Transverse colon (tissue), 4 donors: ENCODE measurements around the gene FILIP1L. TPM values are rescaled to one million over a fixed set of nuclear protein-coding genes. Genes with fewer than 3 reads are reported as not detected.
"Not testable (repeated sequence)": the region's sequence is repeated elsewhere in the genome, so short reads cannot be mapped to it uniquely, and the experiment has no call there.

ENCODE experiments used
- DNase-seq: peaks from one replicate; pipeline ENCODE4 v3.0.0-alpha.2; 2019
- H3K27ac ChIP-seq, 4 donors: fragments of 200-600 bp; sonication (generic); 2 replicates each; pipeline ENCODE4 v1.5.1; 2016 to 2018; ENCODE audit warnings: inconsistent platforms in 4 of 4
- H3K27me3 ChIP-seq: fragments of 200-600 bp; sonication (generic); 2 replicates; pipeline ENCODE4 v1.5.1; 2017; ENCODE audit warnings: inconsistent platforms
- H3K36me3 ChIP-seq, 4 donors: fragments of 200-600 bp; sonication (generic); 2 replicates each; pipeline ENCODE4 v1.5.1; 2017 to 2019; ENCODE audit warnings: inconsistent platforms in 4 of 4
- H3K4me1 ChIP-seq, 4 donors: fragments of 200-600 bp; sonication (generic); 2 replicates each; pipeline ENCODE4 v1.5.1; 2017 to 2020; ENCODE audit warnings: inconsistent platforms in 4 of 4
- H3K4me3 ChIP-seq, 4 donors: fragments of 200-600 bp; sonication (generic); 1 replicate in 1 of 4; 2 replicates in 3 of 4; pipeline versions ENCODE4 v1.5.1 to v1.6.1; 2017 to 2019; ENCODE audit warnings: inconsistent platforms in 4 of 4
- H3K9me3 ChIP-seq, 2 donors: fragments of 200-600 bp; sonication (generic); 2 replicates each; pipeline ENCODE4 v1.5.1; 2017 to 2019; ENCODE audit warnings: inconsistent platforms in 2 of 2
- EP300 ChIP-seq: sonication (generic); formaldehyde crosslinking; IDR thresholded peaks from one replicate; pipeline ENCODE4 v1.6.1; 2017; ENCODE audit warnings: antibody characterized with exemption, low read depth
- POLR2A ChIP-seq: fragments of 450-650 bp; IDR thresholded peaks from one replicate; pipeline ENCODE4 v1.6.1; 2016; ENCODE audit warnings: antibody characterized with exemption, mild to moderate bottlenecking, moderate library complexity
- POLR2AphosphoS5 ChIP-seq, 3 donors: sonication (generic); formaldehyde crosslinking; IDR thresholded peaks; one replicate each; pipeline ENCODE4 v1.6.1; 2016; ENCODE audit warnings: antibody characterized with exemption in 3 of 3
- WGBS, 2 donors: methylation state at CpG; one replicate each; pipeline ENCODE4 v1.1.5; 2018; ENCODE audit warnings: low coverage in 1 of 2; 5-methylcytosine and 5-hydroxymethylcytosine counted together
- in situ Hi-C, 4 donors: fragments of 200-750 bp; cut with MboI; loops; one replicate each; pipeline versions ENCODE4 v1.15.0 to v1.15.1; 2017; ENCODE audit warnings: low sequenced_read_pairs in 3 of 4, low pct_ligation_motif_present in 1 of 4, low pct_unique_long_range_greater_than_20kb in 1 of 4
- intact Hi-C: fragments of 100-400 bp; cut with DNase I; formaldehyde crosslinking; loops from one replicate; pipeline ENCODE4 v1.15.1; 2023; ENCODE audit warnings: low total_unique reads
- total RNA-seq, 4 donors: library from RNA; depleted of rRNA; stranded (reverse); fragments of >200 nt; gene quantifications; one replicate each; pipeline ENCODE4 v1.1.0, GENCODE V29; 2016
- TF ChIP-seq, protein P1 (sequence below), 5 experiments: fragments of 200-600 bp in 3 of 5; fragments of 450-650 bp in 2 of 5; sonication (generic) in 3 of 5; IDR thresholded peaks; 1 replicate in 2 of 5; 2 replicates in 3 of 5; pipeline ENCODE4 v1.5.1; 2016 to 2017; ENCODE audit warnings: antibody characterized with exemption in 5 of 5, inconsistent platforms in 3 of 5, mild to moderate bottlenecking in 2 of 5, moderate library complexity in 1 of 5

The FILIP1L gene
- total RNA-seq, 4 donors from 2014 or later = 12.3 to 38.2 (median 26.9) TPM

DNA sequence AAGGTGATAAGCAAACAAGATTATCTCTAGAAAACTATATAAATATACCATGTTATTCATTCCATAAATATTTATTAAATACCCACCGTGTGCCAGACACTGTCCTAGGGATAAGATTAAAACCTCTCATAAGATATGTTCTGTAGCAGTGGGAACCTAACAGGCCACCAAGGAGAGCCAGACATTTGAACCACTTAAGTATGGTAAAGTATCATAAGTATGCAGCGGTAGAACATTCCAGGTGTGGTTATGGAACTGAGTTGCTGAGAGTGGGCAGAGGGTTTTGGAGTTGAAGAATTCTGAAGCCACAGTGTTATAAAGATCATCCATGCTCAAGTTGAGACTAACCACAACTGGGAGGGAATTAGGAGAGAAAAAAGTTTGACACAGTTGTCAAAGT, 14.7 kb downstream of the FILIP1L start:
- Histone ChIP-seq H3K36me3 (no peaks in the 10 kb centered on the region), H3K9me3 (no peaks in the 10 kb centered on the region), H3K4me3 (no peak overlapping the region), H3K27me3 (no peaks in the 10 kb centered on the region), H3K27ac (no peak overlapping the region), H3K4me1 (peaks cover 0 to 38% (median 8%) of the 10 kb centered on the region in 4 donors)
- WGBS, 2 donors = 58 to 66% methylated on average over 2 of the region's 2 CpGs
- DNase-seq = no peak
- in situ Hi-C loops (no loop called here), intact Hi-C loops (no loop called here)
- no peak for TF ChIP-seq EP300
- TF ChIP-seq POLR2AphosphoS5 (IDR thresholded peaks at IDR 0.05) = no peak
- no peak for TF ChIP-seq POLR2A
- TF ChIP-seq, protein P1, sequence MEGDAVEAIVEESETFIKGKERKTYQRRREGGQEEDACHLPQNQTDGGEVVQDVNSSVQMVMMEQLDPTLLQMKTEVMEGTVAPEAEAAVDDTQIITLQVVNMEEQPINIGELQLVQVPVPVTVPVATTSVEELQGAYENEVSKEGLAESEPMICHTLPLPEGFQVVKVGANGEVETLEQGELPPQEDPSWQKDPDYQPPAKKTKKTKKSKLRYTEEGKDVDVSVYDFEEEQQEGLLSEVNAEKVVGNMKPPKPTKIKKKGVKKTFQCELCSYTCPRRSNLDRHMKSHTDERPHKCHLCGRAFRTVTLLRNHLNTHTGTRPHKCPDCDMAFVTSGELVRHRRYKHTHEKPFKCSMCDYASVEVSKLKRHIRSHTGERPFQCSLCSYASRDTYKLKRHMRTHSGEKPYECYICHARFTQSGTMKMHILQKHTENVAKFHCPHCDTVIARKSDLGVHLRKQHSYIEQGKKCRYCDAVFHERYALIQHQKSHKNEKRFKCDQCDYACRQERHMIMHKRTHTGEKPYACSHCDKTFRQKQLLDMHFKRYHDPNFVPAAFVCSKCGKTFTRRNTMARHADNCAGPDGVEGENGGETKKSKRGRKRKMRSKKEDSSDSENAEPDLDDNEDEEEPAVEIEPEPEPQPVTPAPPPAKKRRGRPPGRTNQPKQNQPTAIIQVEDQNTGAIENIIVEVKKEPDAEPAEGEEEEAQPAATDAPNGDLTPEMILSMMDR (IDR thresholded peaks at IDR 0.05) = no peak

DNA sequence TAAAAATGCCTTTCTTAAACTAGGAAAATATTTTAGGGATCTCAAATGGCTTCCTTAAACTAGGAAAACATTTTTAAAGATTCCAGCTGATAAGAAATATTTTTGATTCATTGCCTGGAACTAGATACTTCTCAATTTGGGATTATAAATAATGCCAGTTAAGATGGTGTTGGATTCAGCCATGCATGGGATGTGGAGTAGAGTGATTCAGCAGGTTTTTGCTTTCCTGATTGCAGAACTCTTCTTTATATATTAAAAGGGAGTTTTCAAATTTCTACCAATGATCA, 15.6 kb downstream of the FILIP1L start:
- intact Hi-C loops (no loop called here), in situ Hi-C loops (no loop called here)
- no peaks in the 10 kb centered on the region for H3K27me3 ChIP-seq
- peaks cover 0 to 32% (median 6%) of the 10 kb centered on the region in 4 donors for H3K4me1 ChIP-seq
- no peaks in the 10 kb centered on the region for H3K36me3 ChIP-seq
- TF ChIP-seq EP300 (no peak), POLR2AphosphoS5 (IDR thresholded peaks at IDR 0.05) (no peak), POLR2A (no peak)
- TF ChIP-seq, protein P1 (IDR thresholded peaks at IDR 0.05) = no peak
- H3K4me3 ChIP-seq = no peak overlapping the region
- DNase-seq = no peak
- H3K27ac ChIP-seq = peak overlapping the region in 1 of 4 donors; percentile 18
- H3K9me3 ChIP-seq = no peaks in the 10 kb centered on the region

DNA sequence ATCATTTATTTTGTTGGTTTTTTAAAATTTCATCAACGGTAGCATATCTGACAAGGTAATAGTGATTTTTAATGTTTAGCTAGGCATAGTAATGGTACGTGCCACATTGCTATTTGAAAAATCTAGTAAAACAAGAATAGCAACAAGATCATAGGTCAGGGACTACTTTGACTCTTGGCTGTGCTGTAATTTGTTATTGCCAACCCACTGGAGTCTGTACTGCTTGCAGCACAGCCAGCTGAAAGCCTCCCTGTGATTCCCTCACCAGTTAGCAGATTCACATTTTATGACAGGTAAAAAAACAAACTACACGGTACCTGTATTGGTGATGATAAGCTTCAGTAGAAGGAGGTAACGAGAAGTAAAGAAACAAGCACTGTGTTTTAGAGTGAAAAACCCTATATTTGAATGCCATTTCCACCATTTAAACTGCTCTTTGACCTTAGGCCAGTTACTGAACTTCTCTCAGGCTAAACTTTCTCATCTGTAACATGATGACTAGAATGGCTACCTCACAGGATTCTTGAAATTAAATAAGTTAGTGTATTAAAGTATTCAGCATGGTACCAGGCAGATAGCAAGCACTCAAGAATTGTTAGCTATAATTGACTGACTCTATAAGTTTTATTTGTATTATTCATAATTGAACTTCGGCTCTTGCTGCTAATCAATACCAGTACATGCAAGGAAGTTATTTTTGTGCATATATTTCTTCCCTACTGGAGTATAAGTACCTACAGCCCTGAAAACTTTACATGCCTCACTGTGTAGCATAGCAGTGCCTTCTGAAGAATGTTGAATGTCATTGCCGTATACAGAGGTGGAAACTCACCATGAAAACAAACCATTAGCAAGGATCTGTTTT, 16.1 kb downstream of the FILIP1L start:
- Histone ChIP-seq H3K27ac (peak overlapping the region in 2 of 4 donors; percentile 14 to 18), H3K4me1 (peaks cover 0 to 27% (median 6%) of the 10 kb centered on the region in 4 donors), H3K4me3 (no peak overlapping the region), H3K27me3 (no peaks in the 10 kb centered on the region), H3K9me3 (no peaks in the 10 kb centered on the region), H3K36me3 (no peaks in the 10 kb centered on the region)
- WGBS, 2 donors = 47 to 59% methylated on average over 6 of the region's 6 CpGs
- TF ChIP-seq EP300 = no peak
- TF ChIP-seq POLR2A = no peak
- TF ChIP-seq, protein P1 (IDR thresholded peaks at IDR 0.05) = no peak
- no peak for TF ChIP-seq POLR2AphosphoS5 (IDR thresholded peaks at IDR 0.05)
- intact Hi-C loops = no loop called here
- in situ Hi-C loops = no loop called here
- DNase-seq = no peak

DNA sequence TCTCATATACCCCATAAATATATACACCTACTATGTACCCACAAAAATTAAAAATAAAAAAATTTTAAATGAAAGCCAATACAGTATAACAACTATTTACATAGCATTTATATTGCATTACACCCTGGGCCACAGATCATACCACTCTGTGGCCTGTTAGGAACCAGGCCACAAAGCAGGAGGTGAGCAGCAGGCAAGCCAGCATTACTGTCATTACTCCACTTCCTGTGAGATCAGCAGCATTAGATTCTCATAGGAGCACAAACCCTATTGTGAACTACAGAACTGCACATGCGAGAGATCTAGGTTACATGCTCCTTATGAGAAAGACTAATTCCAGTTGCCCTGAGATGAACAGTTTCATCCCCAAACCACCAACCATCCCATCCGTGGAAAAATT, 17.4 kb downstream of the FILIP1L start:
- H3K27me3 ChIP-seq = no peaks in the 10 kb centered on the region
- H3K27ac ChIP-seq = no peak overlapping the region
- H3K4me3 ChIP-seq = no peak overlapping the region
- intact Hi-C loops (no loop called here), in situ Hi-C loops (no loop called here)
- H3K36me3 ChIP-seq = no peaks in the 10 kb centered on the region
- TF ChIP-seq POLR2A = no peak
- TF ChIP-seq POLR2AphosphoS5 (IDR thresholded peaks at IDR 0.05) = no peak
- TF ChIP-seq, protein P1 (IDR thresholded peaks at IDR 0.05) = no peak
- no peak for TF ChIP-seq EP300
- H3K9me3 ChIP-seq = no peaks in the 10 kb centered on the region
- peaks cover 0 to 27% (median 6%) of the 10 kb centered on the region in 4 donors for H3K4me1 ChIP-seq
- DNase-seq = no peak
- 96 to 100% methylated on average over 1 to 2 of the region's 2 CpGs for WGBS, 2 donors

- intact Hi-C loops, in situ Hi-C loops, DNase-seq, H3K9me3 ChIP-seq, H3K27ac ChIP-seq, H3K27me3 ChIP-seq, H3K36me3 ChIP-seq, H3K4me3 ChIP-seq: not testable (repeated sequence)
- 86 to 90% methylated on average over 1 of the region's 1 CpG for WGBS, 2 donors
- H3K4me1 ChIP-seq = peaks cover 0 to 27% (median 6%) of the 10 kb centered on the region in 4 donors
Observed at GRCh38 chr3:100096286-100096685, 18.0 kb downstream of the FILIP1L start.
